Measurements from ENCODE around the gene HMCN1.

DNA sequence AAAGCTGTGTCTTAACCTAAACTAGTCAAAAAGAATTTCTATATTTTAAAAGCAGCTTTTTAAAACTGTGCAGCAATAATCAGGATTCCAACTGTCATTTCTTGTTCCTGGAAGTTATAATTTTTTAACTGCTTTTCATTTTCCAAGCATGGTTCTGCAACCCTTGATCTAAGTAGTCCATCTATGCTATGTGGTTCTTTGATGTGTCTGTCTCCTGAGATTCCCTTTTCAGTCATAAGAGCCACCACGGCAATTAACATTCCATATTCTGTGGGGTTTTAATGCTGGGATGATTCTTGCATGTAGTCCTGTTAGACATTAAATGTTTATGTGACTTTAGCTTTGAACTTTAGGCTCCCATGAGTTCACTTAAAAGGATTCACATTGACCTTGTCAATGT lies 420.5 kb downstream of the HMCN1 start:
- TF ChIP-seq, protein P1, sequence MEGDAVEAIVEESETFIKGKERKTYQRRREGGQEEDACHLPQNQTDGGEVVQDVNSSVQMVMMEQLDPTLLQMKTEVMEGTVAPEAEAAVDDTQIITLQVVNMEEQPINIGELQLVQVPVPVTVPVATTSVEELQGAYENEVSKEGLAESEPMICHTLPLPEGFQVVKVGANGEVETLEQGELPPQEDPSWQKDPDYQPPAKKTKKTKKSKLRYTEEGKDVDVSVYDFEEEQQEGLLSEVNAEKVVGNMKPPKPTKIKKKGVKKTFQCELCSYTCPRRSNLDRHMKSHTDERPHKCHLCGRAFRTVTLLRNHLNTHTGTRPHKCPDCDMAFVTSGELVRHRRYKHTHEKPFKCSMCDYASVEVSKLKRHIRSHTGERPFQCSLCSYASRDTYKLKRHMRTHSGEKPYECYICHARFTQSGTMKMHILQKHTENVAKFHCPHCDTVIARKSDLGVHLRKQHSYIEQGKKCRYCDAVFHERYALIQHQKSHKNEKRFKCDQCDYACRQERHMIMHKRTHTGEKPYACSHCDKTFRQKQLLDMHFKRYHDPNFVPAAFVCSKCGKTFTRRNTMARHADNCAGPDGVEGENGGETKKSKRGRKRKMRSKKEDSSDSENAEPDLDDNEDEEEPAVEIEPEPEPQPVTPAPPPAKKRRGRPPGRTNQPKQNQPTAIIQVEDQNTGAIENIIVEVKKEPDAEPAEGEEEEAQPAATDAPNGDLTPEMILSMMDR (IDR thresholded peaks at IDR 0.05; ENCODE audit: low read depth, low read length) = no peak
- TF ChIP-seq, protein P2, sequence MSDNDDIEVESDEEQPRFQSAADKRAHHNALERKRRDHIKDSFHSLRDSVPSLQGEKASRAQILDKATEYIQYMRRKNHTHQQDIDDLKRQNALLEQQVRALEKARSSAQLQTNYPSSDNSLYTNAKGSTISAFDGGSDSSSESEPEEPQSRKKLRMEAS (IDR thresholded peaks at IDR 0.05; ENCODE audit: low read depth, low read length) = no peak
- no peak for TF ChIP-seq MYC (IDR thresholded peaks at IDR 0.05; ENCODE audit: low read depth, low read length)
